Type B pancreatic cell (in vitro differentiated cells): ENCODE data around the gene MED20. TPM values are rescaled to one million over a fixed set of nuclear protein-coding genes. Genes with fewer than 3 reads are reported as not detected.

ENCODE experiments used
- DNase-seq: peaks from one replicate; pipeline ENCODE4 v3.0.0; 2021; ENCODE audit warnings: mixed read lengths; ENCODE audit not compliant: unreplicated experiment; ENCODE audit errors: extremely low spot score
- H3K27ac Mint-ChIP-seq: 2 replicates; pipeline ENCODE4 v1.8.0; 2021; ENCODE audit warnings: mild to moderate bottlenecking, mixed read lengths
- H3K27me3 Mint-ChIP-seq: 2 replicates; pipeline ENCODE4 v1.8.0; 2021; ENCODE audit warnings: mixed read lengths
- H3K36me3 Mint-ChIP-seq: 2 replicates; pipeline ENCODE4 v1.8.0; 2021; ENCODE audit warnings: mixed read lengths
- H3K4me1 Mint-ChIP-seq: one replicate; pipeline ENCODE4 v1.8.0; 2021; ENCODE audit warnings: mixed read lengths; ENCODE audit not compliant: unreplicated experiment
- H3K4me3 Mint-ChIP-seq: 2 replicates; pipeline ENCODE4 v1.8.0; 2021; ENCODE audit warnings: mild to moderate bottlenecking, mixed read lengths
- H3K9me3 Mint-ChIP-seq: 2 replicates; pipeline ENCODE4 v1.8.0; 2021; ENCODE audit warnings: mixed read lengths
- CTCF ChIP-seq: fragments of 200-600 bp; sonication (generic); conservative IDR thresholded peaks from 2 replicates; pipeline ENCODE4 v1.5.0; 2021; ENCODE audit warnings: antibody characterized with exemption, mild to moderate bottlenecking
- total RNA-seq: library from RNA; stranded (reverse); gene quantifications from 2 replicates; pipeline ENCODE4 v1.2.1, GENCODE V29; 2021; ENCODE audit warnings: low replicate concordance

MED20 gene
- total RNA-seq, 1 donor from 2014 or later, result 31.8 TPM

- Mint-ChIP-seq H3K4me3 (no peak overlapping the region), H3K27ac (peak overlapping the region; percentile 90)
Measured at GRCh38 chr6:41896281-41896680, 24.7 kb downstream of the MED20 start.

GRCh38 chr6:41895300-41896233 lies 25.4 kb downstream of the MED20 start, which contains the start of gene USP49:
Gene USP49, minus strand, starts transcription at chr6:41895375. Its CDS starts 88,392 bp downstream, at chr6:41806983.
- peaks cover 7% of the 10 kb centered on the region for H3K4me1 Mint-ChIP-seq
- no peaks in the 10 kb centered on the region for H3K36me3 Mint-ChIP-seq
- peak; percentile 92 for DNase-seq
- H3K27ac Mint-ChIP-seq, result peak within 1 kb of the TSS; percentile 90
- no peaks in the 10 kb centered on the region for H3K9me3 Mint-ChIP-seq
- TF ChIP-seq CTCF, result no peak
- no peak within 1 kb of the TSS for H3K4me3 Mint-ChIP-seq
- no peaks in the 10 kb centered on the region for H3K27me3 Mint-ChIP-seq

More at GRCh38 chr6:41896281-41896680, 24.7 kb downstream of the MED20 start:
- no peaks in the 10 kb centered on the region for H3K27me3 Mint-ChIP-seq
- H3K9me3 Mint-ChIP-seq, result no peaks in the 10 kb centered on the region
- TF ChIP-seq CTCF, result no peak
- peaks cover 7% of the 10 kb centered on the region for H3K4me1 Mint-ChIP-seq
- DNase-seq, result no peak
- no peaks in the 10 kb centered on the region for H3K36me3 Mint-ChIP-seq

GRCh38 chr6:41894366-41895299 lies 26.3 kb downstream of the MED20 start:
- Mint-ChIP-seq H3K4me1 (peaks cover 7% of the 10 kb centered on the region), H3K9me3 (no peaks in the 10 kb centered on the region), H3K27ac (no peak overlapping the region), H3K4me3 (no peak overlapping the region), H3K27me3 (no peaks in the 10 kb centered on the region), H3K36me3 (no peaks in the 10 kb centered on the region)
- no peak for TF ChIP-seq CTCF
- DNase-seq, result peak; percentile 81

- DNase-seq, result no peak
- no peaks in the 10 kb centered on the region for H3K27me3 Mint-ChIP-seq
- H3K27ac Mint-ChIP-seq, result no peak overlapping the region
- TF ChIP-seq CTCF, result no peak
- no peak overlapping the region for H3K4me3 Mint-ChIP-seq
- H3K4me1 Mint-ChIP-seq, result peaks cover 7% of the 10 kb centered on the region
- no peaks in the 10 kb centered on the region for H3K9me3 Mint-ChIP-seq
- no peaks in the 10 kb centered on the region for H3K36me3 Mint-ChIP-seq
Measured at GRCh38 chr6:41892921-41893564, 27.9 kb downstream of the MED20 start.

GRCh38 chr6:41887331-41887751 lies 33.6 kb downstream of the MED20 start:
- Mint-ChIP-seq H3K27ac (no peak overlapping the region), H3K4me3 (no peak overlapping the region)
- DNase-seq, result no peak

More at GRCh38 chr6:41887331-41887751, 33.6 kb downstream of the MED20 start:
- TF ChIP-seq CTCF, result no peak
- Mint-ChIP-seq H3K27me3 (no peaks in the 10 kb centered on the region), H3K36me3 (no peaks in the 10 kb centered on the region), H3K4me1 (peaks cover 5% of the 10 kb centered on the region), H3K9me3 (no peaks in the 10 kb centered on the region)
